GM10266 (cell line): ENCODE measurements around the gene PLA2G2C.
"Not testable (repeated sequence)": the region's sequence is repeated elsewhere in the genome, so short reads cannot be mapped to it uniquely, and the experiment has no call there.

Experiments
- DNase-seq: peaks from one replicate; pipeline ENCODE4 v3.0.0; 2012; ENCODE audit errors: extremely low spot score
- CTCF ChIP-seq: IDR thresholded peaks from 2 replicates; pipeline ENCODE4 v1.5.1; 2012; ENCODE audit warnings: mild to moderate bottlenecking, low read depth; ENCODE audit not compliant: control insufficient read depth, insufficient read depth; ENCODE audit errors: missing control alignments

Gene PLA2G2C, protein sequence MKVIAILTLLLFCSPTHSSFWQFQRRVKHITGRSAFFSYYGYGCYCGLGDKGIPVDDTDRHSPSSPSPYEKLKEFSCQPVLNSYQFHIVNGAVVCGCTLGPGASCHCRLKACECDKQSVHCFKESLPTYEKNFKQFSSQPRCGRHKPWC

DNA sequence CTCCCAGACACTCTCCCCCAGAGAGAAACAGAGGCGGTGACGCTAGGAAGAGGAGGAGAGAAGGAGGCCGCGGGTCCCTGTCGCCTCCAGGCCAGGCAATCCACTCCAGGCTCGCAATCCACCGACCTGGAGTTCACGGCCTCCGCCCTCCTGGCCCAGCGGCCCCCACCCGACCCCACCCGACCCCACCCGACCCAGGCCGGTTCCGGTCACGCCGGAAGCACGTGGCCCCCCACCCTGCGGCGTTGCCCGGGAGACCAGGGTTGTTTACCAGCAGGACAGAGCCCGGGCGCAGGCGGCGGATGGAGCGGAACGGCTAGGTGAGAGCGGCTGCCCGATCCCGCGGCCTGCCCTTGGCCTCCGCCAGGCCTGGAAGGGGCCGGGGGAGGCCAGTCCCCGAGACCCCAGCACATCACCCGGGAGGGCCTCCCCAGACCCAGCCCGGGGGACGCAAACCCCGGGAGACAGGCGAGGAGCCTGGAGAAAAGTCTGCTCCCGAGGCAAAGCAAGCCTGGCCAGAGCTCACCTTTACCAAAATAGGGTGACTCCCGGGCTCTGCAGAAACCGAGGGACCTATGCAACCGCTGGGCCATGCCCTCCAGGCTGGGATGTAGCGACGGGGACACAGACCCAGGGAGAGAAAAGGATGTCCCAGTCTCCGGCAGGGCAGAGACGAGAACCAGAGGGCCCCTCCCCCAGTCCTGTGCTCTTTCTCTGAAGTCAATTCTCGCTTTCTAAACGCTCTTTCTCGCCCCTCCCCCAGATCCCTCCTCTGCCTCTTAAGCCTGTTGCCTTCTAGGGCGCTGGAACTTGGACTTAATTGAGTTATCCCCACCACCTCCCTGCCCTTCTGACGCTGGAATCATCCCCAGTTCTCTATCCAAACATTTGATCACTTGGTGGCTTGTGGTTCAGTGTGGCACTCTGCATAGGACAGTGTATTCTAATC lies at the start of gene PLA2G2C, which contains the start of gene UBXN10:
TSS of gene PLA2G2C (minus strand) at position 685 of the 949 bp plus-strand sequence. CDS start 9,155 bp downstream, outside the sequence.
TSS of gene UBXN10 (plus strand) at position 263 of the 949 bp plus-strand sequence. CDS start 4,466 bp downstream, outside the sequence.
- peak; percentile 54 for DNase-seq
- no peak for TF ChIP-seq CTCF

- no peak for DNase-seq
- no peak for TF ChIP-seq CTCF
These were observed 48.6 kb upstream of the PLA2G2C start for GRCh38 chr1:20234788-20235535.

DNA sequence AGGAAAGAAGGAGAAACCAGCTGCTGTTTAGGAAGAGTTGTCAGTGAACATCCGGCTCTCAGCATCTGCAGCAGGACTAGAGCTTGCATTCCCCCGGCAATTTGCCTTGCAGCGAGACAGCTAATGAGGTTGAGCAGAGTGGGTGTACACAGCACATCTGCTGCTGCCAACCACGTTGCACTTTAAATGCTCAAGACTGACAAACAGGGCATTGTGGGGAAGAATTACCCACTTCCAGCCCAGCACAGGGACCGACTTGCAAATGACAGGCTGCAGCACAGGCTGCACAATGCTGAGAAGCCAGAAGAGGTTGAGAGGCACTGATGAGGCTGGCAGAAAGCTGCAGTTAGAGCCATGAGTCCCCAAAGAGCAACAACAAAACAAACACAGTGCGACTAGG lies 47.5 kb upstream of the PLA2G2C start:
- no peak for DNase-seq
- no peak for TF ChIP-seq CTCF

GRCh38 chr1:20233394-20233793 lies 47.1 kb upstream of the PLA2G2C start:
- DNase-seq, result peak; percentile 54
- TF ChIP-seq CTCF, result peak; percentile 43

DNA sequence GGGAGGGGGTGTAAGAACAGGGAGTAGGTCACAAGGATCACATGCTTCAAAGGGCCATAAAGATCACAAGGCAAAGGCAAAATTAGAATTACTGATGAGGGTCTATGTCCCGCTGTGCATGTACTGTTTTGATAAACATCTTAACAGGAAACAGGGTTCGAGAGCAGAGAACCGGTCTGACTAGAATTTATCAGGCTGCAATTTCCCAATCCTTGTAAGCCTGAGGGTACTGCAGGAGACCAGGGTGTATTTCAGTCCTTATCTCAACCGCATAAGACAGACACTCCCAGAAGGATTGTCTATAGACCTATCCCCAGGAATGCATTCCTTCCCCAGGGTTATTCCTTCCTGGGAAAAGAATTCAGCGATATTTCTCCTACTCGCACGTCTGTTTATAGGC lies 46.2 kb upstream of the PLA2G2C start:
- DNase-seq, result not testable (repeated sequence)

GRCh38 chr1:20229171-20229570 lies 42.9 kb upstream of the PLA2G2C start:
- no peak for TF ChIP-seq CTCF
- no peak for DNase-seq

- no peak for DNase-seq
- no peak for TF ChIP-seq CTCF
These were observed 42.1 kb upstream of the PLA2G2C start for GRCh38 chr1:20228314-20228825.
